Measurements from ENCODE around the gene NPIPB2. TPM values are rescaled to one million over a fixed set of nuclear protein-coding genes. Genes with fewer than 3 reads are reported as not detected.
"Not testable (repeated sequence)": the region's sequence is repeated elsewhere in the genome, so short reads cannot be mapped to it uniquely, and the experiment has no call there.

The NPIPB2 gene
- polyA plus RNA-seq (ENCODE audit: insufficient read length): 5.1 TPM

DNA sequence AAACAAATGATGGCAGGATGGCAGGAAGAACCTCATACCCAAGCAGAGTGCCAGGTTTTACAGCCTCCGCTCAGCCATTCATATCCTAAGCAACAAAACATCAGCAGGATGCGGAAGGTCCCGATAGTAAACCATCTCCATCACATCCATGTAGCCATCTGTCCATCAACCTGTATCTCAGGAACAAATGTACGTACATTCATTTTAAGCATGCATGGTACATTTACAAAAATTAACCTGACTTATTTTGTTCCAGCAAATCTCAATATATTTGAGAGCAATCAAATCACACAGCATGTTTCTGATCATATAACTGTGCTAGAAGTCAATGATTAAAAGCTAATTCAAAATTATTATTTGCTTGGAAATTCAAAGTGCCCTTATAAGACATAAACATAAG is at the start of gene NPIPB2:
TSS of gene NPIPB2 (minus strand) at position 101 of the 400 bp plus-strand sequence. CDS start at position 101, 0 bp downstream.
- DNase-seq (ENCODE audit: low read depth): not testable (repeated sequence)

DNA sequence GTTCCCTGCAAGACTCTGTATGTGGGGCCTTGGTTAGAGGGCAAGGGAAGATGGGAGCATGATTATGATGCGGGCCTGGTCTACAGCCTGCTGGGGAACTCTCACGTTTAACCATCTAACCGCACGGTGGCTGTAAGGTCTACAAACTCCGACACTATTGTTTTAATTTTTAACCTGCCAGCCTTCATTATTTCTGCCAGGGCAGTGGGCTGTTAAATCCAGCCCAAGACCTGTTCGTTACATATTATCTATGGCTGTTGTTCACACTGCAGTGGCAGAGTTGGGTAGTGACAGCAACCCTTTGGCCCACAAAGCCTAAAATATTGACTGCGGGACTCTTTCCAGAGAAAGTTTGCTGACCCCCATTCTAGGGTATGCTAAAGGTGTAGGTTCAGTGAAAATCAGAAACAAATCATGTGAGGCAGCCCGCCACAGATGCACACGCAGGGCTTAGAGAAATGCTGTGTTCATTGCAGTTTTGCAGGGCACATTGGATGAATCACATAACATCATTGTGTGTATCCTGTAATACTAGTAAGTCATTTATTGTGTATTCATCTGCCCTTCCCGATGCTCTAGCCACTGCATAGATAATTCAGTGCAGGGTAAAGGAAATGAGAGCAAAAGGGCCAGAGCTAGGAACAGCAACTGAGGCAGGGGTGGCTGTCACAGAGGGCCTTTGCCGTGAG is 49.0 kb upstream of the NPIPB2 start:
- no peak for DNase-seq (ENCODE audit: low read depth)

DNA sequence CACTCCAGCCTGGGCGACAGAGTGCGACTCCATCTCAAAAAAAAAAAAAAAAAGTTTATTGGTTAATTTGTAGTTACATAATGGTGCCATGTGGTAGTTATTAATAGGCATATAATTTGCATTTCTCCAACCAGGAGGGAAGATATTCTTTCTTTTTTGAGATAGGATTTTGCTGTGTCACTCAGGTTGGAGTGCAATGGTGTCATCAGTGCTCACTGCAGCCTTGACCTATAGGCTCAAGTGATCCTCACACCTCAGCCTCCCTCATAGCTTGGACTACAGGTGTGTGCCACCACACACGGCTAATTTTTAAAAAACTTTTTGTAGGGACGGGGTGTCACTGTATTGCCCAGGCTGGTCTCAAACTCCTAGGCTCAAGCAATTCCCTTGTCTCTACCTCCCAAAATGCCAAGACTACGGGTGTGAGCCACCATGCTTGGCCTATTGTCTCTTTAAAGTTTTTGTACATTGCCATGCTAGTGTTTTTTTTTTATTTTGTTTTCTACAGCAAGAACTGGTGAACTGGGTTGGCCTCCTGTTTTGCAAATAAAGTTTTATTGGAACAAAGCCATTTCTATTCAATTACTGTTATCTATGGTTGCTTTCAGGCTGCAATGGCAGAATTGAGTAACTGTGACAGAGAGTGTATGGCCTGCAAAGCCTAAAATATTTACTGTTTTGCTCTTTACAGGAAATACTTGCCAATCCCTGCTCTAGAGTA is 46.6 kb upstream of the NPIPB2 start:
- DNase-seq (ENCODE audit: low read depth): no peak

DNA sequence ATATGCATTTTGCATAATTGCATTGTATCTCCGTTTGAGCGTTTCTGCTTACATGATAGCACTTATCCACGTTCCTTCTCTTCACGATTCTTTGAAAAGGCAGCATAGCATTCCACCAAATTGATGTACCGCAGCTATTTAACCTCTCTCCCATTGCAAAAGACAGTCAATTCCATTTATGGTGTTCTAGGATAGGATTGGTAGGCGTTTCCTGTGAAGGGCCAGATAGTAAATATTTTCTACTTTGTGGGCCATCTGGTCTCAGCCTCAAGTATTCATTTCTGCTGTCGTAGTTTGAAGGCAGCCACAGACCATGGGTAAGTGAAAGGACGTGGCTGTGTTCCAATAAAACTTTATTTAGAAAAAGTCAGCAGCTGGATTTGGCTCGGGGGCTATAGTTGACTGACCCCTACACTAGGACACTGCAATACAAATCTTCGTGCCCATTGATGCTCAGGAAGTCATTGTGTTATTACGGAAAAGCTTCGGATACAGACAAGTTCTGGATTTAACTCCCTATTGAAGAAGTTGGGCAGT is 44.7 kb upstream of the NPIPB2 start:
- no peak for DNase-seq (ENCODE audit: low read depth)

DNA sequence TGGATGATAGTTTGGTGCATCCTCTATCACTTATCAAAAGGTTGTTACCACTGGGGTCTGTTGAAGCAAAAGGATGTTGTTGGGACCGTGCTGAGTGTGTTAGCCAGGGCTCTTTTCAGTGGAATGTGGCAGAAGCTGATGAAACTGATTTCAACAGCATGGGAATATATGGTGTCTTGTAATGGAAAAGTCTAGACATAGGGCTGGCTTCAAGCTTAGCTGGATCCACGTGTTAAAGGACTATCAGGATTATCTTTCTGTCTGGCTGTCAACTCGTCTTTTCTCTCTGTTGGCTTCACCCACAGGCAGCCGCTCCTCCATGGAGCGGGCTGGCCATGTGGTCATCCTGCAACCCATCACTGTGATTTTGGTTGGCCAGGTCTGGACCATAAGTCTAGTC is 43.4 kb upstream of the NPIPB2 start:
- DNase-seq (ENCODE audit: low read depth): no peak

- no peak for DNase-seq (ENCODE audit: low read depth)
Observed at GRCh38 chr16:11980136-11980844, 38.4 kb upstream of the NPIPB2 start.

- DNase-seq (ENCODE audit: low read depth): no peak
Observed at GRCh38 chr16:11979013-11979672, 37.3 kb upstream of the NPIPB2 start.

DNA sequence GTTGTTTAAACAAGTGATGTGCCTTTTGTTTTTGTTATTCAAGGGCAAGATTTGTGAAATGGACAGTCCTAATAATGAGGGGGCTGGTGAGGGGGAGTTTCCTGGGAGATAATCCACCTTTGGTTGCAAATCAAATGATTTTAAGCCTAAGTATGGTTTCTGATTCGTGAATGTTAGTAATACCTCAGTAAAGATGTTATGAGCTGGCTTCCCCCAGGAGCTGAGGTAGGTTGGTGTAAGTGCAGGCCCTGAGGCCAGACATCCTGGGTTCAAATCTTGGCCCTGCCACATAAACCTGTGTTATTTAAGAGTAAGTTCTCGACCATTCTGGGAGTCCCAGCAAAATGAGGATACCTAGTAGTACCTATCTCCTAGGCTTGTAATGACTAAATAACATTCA is 36.2 kb upstream of the NPIPB2 start:
- no peak for DNase-seq (ENCODE audit: low read depth)

- DNase-seq (ENCODE audit: low read depth): no peak
Observed at GRCh38 chr16:11977376-11978041, 35.7 kb upstream of the NPIPB2 start.

- DNase-seq (ENCODE audit: low read depth): no peak
Observed at GRCh38 chr16:11976850-11977375, 35.1 kb upstream of the NPIPB2 start.

GRCh38 chr16:11973070-11973469 is 31.2 kb upstream of the NPIPB2 start:
- DNase-seq (ENCODE audit: low read depth): no peak

- no peak for DNase-seq (ENCODE audit: low read depth)
Observed at GRCh38 chr16:11972128-11972527, 30.3 kb upstream of the NPIPB2 start.

- DNase-seq (ENCODE audit: low read depth): not testable (repeated sequence)
Observed at GRCh38 chr16:11970292-11970691, 28.4 kb upstream of the NPIPB2 start.

DNA sequence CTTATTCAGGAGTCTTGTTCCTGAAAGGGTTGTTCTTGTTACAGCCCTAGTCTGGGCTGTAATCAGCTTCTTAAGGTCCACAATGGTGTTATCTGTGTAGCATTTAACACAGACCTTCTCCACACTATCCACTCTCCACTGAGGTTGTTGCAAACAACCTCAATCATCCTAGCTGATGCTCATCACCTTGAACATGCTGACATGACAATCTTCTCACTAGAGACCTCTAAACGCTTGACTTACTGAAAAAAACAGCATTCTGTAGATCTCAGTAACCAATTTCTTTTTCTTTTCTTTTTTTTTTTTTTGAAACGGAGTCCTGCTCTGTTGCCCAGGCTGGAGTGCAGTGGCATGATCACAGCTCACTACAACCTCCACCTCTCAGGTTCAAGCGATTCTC is 26.7 kb upstream of the NPIPB2 start:
- DNase-seq (ENCODE audit: low read depth): no peak

GRCh38 chr16:11967195-11967911 is 25.5 kb upstream of the NPIPB2 start:
- DNase-seq (ENCODE audit: low read depth): no peak

DNA sequence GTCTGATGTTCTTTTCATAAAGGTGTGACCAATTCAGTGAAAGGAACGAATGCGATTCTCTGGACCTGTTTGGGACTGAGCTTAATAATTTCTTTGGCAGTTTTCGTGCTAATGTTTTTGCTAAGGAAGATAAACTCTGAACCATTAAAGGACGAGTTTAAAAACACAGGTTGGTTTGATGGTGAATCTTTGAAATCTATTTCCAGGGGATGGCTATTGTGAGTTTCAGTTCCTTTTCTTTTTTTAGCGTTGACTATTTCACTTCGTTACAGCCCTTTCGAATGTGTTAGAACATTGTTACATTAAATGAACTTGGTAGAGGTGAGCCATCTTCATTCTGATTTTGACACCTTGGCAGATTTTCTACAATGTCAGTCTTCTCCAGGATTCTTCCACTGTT is 24.3 kb upstream of the NPIPB2 start:
- DNase-seq (ENCODE audit: low read depth): no peak

GRCh38 chr16:11964761-11965551 is 23.1 kb upstream of the NPIPB2 start, which contains the start of gene TNFRSF17:
TSS of gene TNFRSF17 (plus strand) at chr16:11965210. CDS start at chr16:11965325, 115 bp downstream.
- DNase-seq (ENCODE audit: low read depth): no peak

DNA sequence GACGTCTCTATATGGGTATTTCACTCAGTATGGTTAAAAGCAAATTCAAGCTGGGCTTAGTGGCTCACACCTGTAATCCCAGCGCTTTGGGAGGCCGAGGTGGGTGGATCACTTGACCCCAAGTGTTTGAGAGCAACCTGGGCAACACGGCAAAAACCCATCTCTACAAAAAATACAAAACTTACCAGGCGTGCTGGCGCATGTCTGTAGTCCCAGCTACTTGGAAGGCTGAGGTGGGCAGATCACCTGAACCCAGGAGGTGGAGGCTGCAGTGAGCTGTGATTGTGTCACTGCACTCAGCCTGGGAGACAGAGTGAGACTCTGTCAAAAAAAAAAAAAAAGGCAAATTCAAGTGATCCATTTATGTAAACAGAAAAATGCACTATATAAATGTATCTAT is 21.9 kb upstream of the NPIPB2 start:
- no peak for DNase-seq (ENCODE audit: low read depth)

DNA sequence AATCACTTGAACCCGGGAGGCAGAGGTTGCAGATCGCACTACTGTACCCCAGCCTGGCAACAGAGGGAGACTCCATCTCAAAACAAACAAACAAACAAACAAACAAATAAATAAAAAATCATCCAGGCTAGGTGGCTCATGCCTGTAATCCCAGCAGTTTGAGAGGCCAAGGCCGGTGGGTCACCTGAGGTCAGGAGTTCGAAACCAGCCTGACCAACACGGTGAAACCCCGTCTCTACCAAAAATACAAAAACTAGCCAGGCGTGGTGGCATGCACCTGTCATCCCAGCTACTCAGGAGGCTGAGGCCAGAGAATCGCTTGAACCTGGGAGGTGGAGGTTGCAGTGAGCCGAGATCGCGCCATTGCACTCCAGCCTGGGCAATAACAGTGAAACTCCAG is 21.1 kb upstream of the NPIPB2 start:
- not testable (repeated sequence) for DNase-seq (ENCODE audit: low read depth)
